NCI-H446 treated with DMSO at 0.1 percent for 48 hours (cell line): Measurements from ENCODE around the gene PTPN1.

Experiments
- DNase-seq: peaks from one replicate; lab custom pipeline; 2025; lab: John Stamatoyannopoulos, UW

Gene PTPN1

GRCh38 chr20:50577175-50578018, 67.2 kb downstream of the PTPN1 start:
- DNase-seq: peak; percentile 93

GRCh38 chr20:50578061-50578777, 68.0 kb downstream of the PTPN1 start:
- DNase-seq: no peak

- no peak for DNase-seq
These were observed 68.6 kb downstream of the PTPN1 start for GRCh38 chr20:50578778-50579165.

GRCh38 chr20:50579511-50579910, 69.3 kb downstream of the PTPN1 start:
- DNase-seq: no peak

GRCh38 chr20:50580016-50580747, 70.0 kb downstream of the PTPN1 start:
- DNase-seq: no peak

GRCh38 chr20:50580842-50581544, 70.8 kb downstream of the PTPN1 start:
- DNase-seq: no peak

- no peak for DNase-seq
These were observed 71.9 kb downstream of the PTPN1 start for GRCh38 chr20:50582092-50582491.

GRCh38 chr20:50582591-50583234, 72.5 kb downstream of the PTPN1 start:
- no peak for DNase-seq

- no peak for DNase-seq
These were observed 73.4 kb downstream of the PTPN1 start for GRCh38 chr20:50583442-50584150.

- DNase-seq: no peak
These were observed 74.5 kb downstream of the PTPN1 start for GRCh38 chr20:50584687-50585086.

- no peak for DNase-seq
These were observed 75.0 kb downstream of the PTPN1 start for GRCh38 chr20:50585214-50585613.

- no peak for DNase-seq
These were observed 75.5 kb downstream of the PTPN1 start for GRCh38 chr20:50585678-50586077.

- DNase-seq: no peak
These were observed 76.5 kb downstream of the PTPN1 start for GRCh38 chr20:50586531-50587232.

- DNase-seq: no peak
These were observed 77.2 kb downstream of the PTPN1 start for GRCh38 chr20:50587291-50587961.

GRCh38 chr20:50588034-50588736, 78.0 kb downstream of the PTPN1 start:
- no peak for DNase-seq

GRCh38 chr20:50589548-50590347, 79.6 kb downstream of the PTPN1 start:
- no peak for DNase-seq

- no peak for DNase-seq
These were observed 80.1 kb downstream of the PTPN1 start for GRCh38 chr20:50590348-50590664.

GRCh38 chr20:50591233-50591852, 81.2 kb downstream of the PTPN1 start:
- DNase-seq: no peak
